Endothelial cell of hepatic sinusoid (primary cell): ENCODE measurements around the gene CLIP2.
"Not testable (repeated sequence)": the region's sequence is repeated elsewhere in the genome, so short reads cannot be mapped to it uniquely, and the experiment has no call there.

Experiments
- in situ Hi-C: cut with HindIII; loops from 2 replicates; pipeline ENCODE4 v1.10.0; 2017; ENCODE audit warnings: low sequenced_read_pairs

The CLIP2 gene

GRCh38 chr7:74400420-74401136 is 111.4 kb downstream of the CLIP2 start:
- in situ Hi-C loops = no loop called here

- in situ Hi-C loops = no loop called here
Measured at GRCh38 chr7:74401137-74401859, 112.1 kb downstream of the CLIP2 start.

- in situ Hi-C loops = not testable (repeated sequence)
Measured at GRCh38 chr7:74402668-74403067, 113.5 kb downstream of the CLIP2 start.

GRCh38 chr7:74403521-74404387 is 114.5 kb downstream of the CLIP2 start:
- in situ Hi-C loops = no loop called here

DNA sequence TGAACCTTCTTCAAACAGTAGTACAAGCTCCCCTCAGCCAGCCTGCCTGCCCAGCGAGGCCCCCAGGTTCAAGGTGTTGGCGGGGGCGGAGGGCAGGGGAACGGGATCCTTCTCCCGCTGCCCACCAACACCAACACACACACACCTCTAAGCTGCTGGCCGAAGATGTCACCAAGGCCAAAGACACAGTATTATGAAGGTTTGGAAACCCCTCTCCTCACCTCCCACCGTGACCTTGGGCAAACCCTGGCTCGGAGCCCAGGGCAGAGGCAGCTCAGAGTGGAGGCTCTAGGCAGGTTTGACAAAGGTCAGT is 115.1 kb downstream of the CLIP2 start:
- in situ Hi-C loops = no loop called here

- in situ Hi-C loops = no loop called here
Measured at GRCh38 chr7:74404741-74405140, 115.5 kb downstream of the CLIP2 start.

GRCh38 chr7:74405191-74405898 is 116.1 kb downstream of the CLIP2 start:
- in situ Hi-C loops = no loop called here

GRCh38 chr7:74405899-74406512 is 116.8 kb downstream of the CLIP2 start:
- in situ Hi-C loops = no loop called here

DNA sequence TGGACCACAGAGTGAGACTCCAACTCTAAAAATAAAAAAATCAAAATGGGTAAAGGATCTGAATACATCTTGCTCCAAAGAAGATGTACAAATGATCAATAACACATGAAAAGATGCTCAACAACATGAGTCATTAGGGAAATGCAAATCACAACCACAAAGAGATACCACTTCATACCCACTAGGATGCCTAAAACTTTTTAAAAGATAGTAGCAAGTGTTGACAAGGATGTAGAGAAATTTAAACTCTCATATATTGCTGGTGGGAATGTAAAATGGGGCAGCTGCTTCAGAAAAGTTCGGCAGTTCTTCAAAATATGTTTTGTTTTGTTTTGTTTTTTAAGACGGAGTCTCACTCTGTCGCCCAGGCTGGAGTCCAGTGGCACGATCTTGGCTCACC is 118.8 kb downstream of the CLIP2 start:
- in situ Hi-C loops = no loop called here

GRCh38 chr7:74409571-74409970 is 120.4 kb downstream of the CLIP2 start:
- in situ Hi-C loops = no loop called here

GRCh38 chr7:74410772-74411171 is 121.6 kb downstream of the CLIP2 start:
- in situ Hi-C loops = loop anchor here (10.0 kb wide), 1 partner anchor 154 kb away; no protein-coding TSS in a partner anchor

GRCh38 chr7:74411571-74411970 is 122.4 kb downstream of the CLIP2 start:
- in situ Hi-C loops = loop anchor here (10.0 kb wide), 1 partner anchor 153 kb away; no protein-coding TSS in a partner anchor

DNA sequence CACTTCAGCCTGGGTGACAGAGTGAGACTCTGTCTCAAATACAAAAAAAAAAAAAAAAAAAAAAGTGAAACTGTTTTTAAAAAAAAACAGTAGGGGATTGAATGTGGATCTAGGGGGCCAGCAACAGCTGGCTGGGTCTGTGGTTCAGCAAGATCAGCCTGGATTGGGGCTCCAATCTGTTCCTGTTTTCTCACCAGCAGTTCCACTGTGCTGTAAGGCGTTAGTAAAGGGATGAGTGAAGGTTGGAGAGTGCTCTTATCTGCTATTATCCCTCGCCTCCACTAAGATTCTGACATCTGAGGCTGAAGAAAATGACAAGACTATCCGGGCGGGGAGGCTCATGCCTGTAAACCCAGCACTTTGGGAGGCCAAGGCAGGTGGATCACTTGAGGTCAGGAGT is 122.8 kb downstream of the CLIP2 start:
- in situ Hi-C loops = loop anchor here (10.0 kb wide), 1 partner anchor 153 kb away; no protein-coding TSS in a partner anchor

DNA sequence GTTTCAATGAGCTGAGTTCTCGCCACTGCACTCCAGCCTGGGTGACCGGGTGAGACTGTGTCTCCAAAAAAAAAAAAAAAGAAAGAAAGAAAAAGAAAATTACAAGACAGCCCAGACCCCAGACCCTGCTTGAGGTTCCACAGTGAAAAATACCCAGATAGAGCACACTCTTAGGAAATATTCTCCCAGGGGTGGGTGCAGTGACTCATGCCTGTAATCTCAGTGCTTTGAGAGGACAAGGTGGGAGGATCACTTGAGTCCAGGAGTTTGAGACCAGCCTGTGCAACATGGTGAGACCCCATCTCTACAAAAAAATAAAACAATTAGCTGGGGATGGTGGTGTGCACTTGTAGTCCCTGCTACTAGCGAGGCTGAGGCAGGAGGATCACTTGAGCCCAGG is 123.4 kb downstream of the CLIP2 start:
- in situ Hi-C loops = loop anchor here (10.0 kb wide), 1 partner anchor 152 kb away; no protein-coding TSS in a partner anchor

DNA sequence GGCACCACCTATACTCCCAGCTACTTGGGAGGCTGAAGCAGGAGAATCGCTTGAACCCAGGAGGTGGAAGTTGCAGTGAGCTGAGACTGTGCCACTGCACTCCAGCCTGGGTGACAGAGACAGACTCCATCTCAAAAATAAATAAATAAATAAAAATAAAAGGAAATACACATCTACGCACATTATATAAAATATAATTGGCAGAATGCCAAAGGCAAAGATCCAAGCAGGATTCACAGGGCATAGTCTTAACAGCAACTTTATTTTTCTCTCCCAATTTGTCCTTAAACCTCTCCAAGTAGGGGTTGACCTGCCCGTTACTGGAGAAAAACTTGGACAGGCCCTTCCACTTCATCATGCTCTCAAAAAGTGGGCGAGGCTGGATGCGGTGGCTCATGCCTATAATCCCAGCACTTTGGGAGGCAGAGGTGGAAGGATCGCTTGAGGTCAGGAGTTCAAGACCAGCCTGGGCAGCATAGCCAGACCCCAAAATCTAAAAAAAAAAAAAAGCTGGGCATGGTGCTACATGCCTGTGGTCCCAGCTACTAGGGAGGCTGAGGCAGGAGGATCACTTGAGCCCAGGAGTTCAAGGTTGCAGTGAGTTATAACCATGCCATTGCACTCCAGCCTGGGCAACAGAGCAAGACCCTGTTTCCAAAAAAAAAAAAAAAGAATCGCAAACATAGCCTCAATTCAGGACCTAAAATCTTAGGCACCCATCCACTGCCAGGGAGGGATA is 125.6 kb downstream of the CLIP2 start:
- in situ Hi-C loops = loop anchor here (5.0 to 10.0 kb wide), 2 partner anchors 93 to 150 kb away; no protein-coding TSS in a partner anchor

GRCh38 chr7:74417419-74417971 is 128.3 kb downstream of the CLIP2 start:
- in situ Hi-C loops = loop anchor here (5.0 to 10.0 kb wide), 2 partner anchors 90 to 147 kb away; no protein-coding TSS in a partner anchor

DNA sequence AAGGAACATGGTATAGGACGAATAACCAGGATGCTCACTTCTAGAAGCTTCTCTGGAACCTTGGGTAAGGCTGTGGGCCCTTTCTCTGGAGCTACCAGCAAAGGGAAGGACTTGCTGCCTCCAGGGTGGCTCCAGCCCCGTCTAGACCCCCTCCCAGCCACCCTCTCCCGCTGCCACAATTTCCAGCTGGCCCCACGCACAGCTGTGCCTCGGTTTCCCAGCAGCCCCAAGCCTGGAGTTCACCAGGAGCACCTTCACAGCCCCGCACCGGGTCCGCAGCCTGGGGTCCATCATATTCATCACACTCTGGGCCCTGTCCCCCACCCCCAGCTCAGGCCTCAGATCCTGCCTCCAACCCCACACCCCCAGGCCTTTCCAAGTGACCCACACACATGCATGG is 128.9 kb downstream of the CLIP2 start:
- in situ Hi-C loops = loop anchor here (5.0 to 10.0 kb wide), 2 partner anchors 89 to 147 kb away; no protein-coding TSS in a partner anchor

DNA sequence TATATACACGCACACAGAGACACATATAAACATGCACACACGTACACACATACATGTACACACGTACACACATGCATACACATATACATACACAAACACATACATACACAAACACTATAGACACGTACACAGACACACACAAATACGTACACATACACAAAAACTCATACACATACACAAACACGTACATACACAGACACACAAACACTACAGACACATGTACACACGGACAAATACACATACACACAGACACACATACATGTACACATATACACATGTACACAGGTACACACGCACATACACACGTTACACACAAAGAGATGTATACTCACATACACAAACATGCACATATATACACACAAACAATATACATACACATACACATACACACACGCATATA is 129.3 kb downstream of the CLIP2 start:
- in situ Hi-C loops = loop anchor here (5.0 to 10.0 kb wide), 2 partner anchors 89 to 146 kb away; no protein-coding TSS in a partner anchor

GRCh38 chr7:74419232-74419631 is 130.0 kb downstream of the CLIP2 start:
- in situ Hi-C loops = loop anchor here (5.0 to 10.0 kb wide), 2 partner anchors 88 to 146 kb away; no protein-coding TSS in a partner anchor
